ENCODE data around the gene TRIM37.

Gene TRIM37

DNA sequence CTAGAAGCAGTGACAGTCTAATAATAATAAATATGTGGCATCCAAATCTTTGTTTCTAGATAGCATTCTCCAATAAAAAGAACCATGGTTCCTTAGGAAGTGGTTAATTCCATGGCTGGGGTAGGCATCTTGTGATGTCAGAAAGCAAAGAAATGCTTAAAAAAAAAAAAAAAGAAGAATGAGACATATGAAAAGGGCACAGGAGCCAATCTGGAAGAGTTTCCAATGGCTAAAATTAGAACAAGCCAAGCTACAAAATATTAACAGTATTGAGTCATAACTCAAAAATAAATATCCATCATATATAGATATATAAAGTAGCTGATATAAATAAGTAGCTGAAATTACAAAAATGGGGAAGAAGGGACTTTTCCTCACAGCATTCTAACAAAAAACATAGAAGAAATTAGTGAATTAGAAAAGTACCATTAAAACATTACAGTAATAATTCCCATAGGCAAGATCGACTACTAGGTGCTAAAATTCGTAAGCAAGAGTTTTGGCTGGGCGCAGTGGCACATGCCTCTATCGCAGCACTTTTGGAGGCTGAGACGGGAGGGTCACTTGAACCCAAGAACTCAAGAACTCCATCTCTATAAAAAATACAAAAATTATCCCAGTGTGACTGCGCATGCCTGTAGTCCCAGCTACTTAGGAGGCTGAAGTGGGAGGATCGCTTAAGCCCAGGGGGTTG, 111.3 kb downstream of the TRIM37 start:
- in situ Hi-C loops (cut with HindIII; ENCODE audit: low sequenced_read_pairs), result no loop called here
- H3K4me3 ChIP-seq (ENCODE audit: low read depth, low read length), result no peak overlapping the region
- peak; percentile 17 for DNase-seq (ENCODE audit: low read depth, low spot score)
- TF ChIP-seq, protein P1, sequence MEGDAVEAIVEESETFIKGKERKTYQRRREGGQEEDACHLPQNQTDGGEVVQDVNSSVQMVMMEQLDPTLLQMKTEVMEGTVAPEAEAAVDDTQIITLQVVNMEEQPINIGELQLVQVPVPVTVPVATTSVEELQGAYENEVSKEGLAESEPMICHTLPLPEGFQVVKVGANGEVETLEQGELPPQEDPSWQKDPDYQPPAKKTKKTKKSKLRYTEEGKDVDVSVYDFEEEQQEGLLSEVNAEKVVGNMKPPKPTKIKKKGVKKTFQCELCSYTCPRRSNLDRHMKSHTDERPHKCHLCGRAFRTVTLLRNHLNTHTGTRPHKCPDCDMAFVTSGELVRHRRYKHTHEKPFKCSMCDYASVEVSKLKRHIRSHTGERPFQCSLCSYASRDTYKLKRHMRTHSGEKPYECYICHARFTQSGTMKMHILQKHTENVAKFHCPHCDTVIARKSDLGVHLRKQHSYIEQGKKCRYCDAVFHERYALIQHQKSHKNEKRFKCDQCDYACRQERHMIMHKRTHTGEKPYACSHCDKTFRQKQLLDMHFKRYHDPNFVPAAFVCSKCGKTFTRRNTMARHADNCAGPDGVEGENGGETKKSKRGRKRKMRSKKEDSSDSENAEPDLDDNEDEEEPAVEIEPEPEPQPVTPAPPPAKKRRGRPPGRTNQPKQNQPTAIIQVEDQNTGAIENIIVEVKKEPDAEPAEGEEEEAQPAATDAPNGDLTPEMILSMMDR (IDR thresholded peaks at IDR 0.05; ENCODE audit: low read depth, low read length), result no peak

DNA sequence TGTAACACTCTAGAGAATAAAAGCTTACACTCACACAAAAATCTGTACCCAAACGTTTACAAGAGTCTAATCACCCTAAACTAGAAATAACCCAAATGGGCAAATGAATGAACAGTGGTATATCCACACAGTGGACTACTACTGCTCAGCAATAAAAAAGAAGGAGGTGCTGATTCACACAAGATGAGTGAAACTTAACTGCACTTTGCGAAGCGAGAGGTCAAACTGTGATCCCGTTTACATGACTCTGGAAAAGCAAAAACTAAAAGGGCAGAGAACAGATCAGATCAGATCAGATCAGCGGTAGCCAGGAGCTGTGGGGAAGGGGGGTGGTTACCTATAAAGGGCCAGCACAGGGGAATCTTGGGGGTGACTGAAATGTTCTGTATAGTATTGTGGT, 113.4 kb downstream of the TRIM37 start:
- no peak overlapping the region for H3K4me3 ChIP-seq (ENCODE audit: low read depth, low read length)
- no peak for DNase-seq (ENCODE audit: low read depth, low spot score)
- in situ Hi-C loops (cut with HindIII; ENCODE audit: low sequenced_read_pairs), result no loop called here
- TF ChIP-seq, protein P1 (IDR thresholded peaks at IDR 0.05; ENCODE audit: low read depth, low read length), result no peak

DNA sequence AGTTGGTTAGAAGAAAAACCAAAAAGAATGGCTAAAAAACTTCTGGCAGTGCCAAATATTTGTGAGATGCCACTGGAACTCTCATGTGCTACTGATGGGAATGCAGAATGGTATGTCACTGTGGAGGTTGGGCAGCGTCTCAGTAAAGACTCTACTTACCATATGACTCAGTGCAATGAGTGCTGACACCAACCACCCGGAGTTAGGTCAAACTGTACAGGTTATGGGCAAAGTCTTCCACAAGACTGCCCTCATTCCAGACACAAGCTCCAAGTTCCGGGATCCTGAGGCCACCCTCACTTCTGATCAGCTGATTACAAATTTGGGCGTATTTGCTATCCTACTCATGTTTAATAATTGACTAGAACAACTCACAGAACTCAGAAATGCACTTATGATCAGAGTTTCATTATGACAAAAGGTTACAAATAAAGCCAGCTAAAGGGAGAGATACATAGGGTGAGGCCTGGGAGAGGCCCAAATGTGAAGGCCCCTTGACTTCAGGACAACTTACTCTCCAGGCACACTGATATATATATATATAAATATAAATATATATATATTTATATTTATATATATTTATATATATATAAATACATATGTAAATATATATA, 114.9 kb downstream of the TRIM37 start:
- no peak overlapping the region for H3K4me3 ChIP-seq (ENCODE audit: low read depth, low read length)
- TF ChIP-seq, protein P1 (IDR thresholded peaks at IDR 0.05; ENCODE audit: low read depth, low read length), result no peak
- DNase-seq (ENCODE audit: low read depth, low spot score), result peak; percentile 58
- in situ Hi-C loops (cut with HindIII; ENCODE audit: low sequenced_read_pairs), result no loop called here

DNA sequence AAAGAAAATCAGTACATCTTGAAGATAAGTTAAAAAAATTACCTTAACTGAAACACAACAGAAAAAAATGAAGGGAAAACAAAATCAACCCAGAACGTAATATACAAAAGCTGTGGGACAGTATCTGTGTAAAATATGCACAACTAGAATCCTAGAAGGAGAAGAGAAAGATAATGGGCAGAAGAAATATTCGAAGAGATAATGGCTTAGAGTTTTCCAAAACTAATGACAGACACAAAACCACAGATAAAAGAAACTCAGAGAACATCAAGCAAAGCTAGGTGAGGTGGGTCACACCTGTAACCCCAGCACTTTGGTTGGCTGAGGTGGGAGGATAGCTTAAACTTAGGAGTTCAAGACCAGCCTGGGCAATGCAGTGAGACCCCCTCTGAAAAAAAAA, 117.1 kb downstream of the TRIM37 start:
- in situ Hi-C loops (cut with HindIII; ENCODE audit: low sequenced_read_pairs), result no loop called here
- DNase-seq (ENCODE audit: low read depth, low spot score), result no peak
- H3K4me3 ChIP-seq (ENCODE audit: low read depth, low read length), result no peak overlapping the region
- TF ChIP-seq, protein P1 (IDR thresholded peaks at IDR 0.05; ENCODE audit: low read depth, low read length), result no peak

DNA sequence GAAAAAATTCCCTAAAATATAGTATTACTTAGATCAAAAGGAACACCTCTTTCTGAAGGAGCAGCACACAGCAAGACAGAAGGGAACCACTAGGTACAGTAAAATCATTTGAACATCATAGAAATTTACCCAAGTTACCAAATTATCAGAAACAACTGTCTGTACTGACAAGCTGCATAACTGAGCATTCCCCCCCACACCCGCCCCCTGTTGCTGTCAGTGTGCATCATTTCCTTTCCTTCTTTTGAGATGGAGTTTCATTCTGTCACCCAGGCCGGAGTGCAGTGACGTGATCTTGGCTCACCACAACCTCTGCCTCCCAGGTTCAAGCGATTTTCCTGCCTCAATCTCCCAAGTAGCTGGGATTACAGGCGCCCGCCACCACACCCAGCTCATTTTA, 120.7 kb downstream of the TRIM37 start:
- in situ Hi-C loops (cut with HindIII; ENCODE audit: low sequenced_read_pairs), result no loop called here
- H3K4me3 ChIP-seq (ENCODE audit: low read depth, low read length), result no peak overlapping the region
- DNase-seq (ENCODE audit: low read depth, low spot score), result peak; percentile 37
- TF ChIP-seq, protein P1 (IDR thresholded peaks at IDR 0.05; ENCODE audit: low read depth, low read length), result no peak

DNA sequence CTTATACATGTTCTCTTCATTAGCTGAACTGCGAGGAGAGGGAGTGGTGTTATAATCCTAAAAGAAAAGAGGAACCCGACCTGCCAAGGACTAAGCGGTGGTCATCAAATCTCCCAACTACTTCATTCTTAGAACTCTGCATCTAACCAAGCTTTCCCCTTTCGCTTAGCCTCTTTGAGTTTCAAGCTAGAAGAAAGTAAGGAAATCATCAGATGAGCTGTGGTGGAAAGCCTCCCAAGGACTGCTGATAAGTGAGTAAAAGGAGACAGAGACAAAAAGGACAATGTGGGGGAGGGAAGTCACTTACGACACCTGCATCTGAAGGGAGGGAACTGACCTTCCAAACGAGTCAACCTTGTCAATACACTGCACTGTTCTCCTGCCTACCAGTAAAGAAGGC, 121.3 kb downstream of the TRIM37 start:
- in situ Hi-C loops (cut with HindIII; ENCODE audit: low sequenced_read_pairs), result no loop called here
- TF ChIP-seq, protein P1 (IDR thresholded peaks at IDR 0.05; ENCODE audit: low read depth, low read length), result no peak

More for the DNA sequence above, 121.3 kb downstream of the TRIM37 start:
- no peak for DNase-seq (ENCODE audit: low read depth, low spot score)
- no peak overlapping the region for H3K4me3 ChIP-seq (ENCODE audit: low read depth, low read length)
